BJ (cell line): ENCODE results near the gene CPSF6. TPM values are rescaled to one million over a fixed set of nuclear protein-coding genes. Genes with fewer than 3 reads are reported as not detected.
"Not testable (repeated sequence)": the region's sequence is repeated elsewhere in the genome, so short reads cannot be mapped to it uniquely, and the experiment has no call there.

ENCODE experiments used
- CTCF ChIA-PET: fragments of 350-600 bp; formaldehyde crosslinking; extraction: SDS; loops from one replicate; lab custom pipeline; 2021; ENCODE audit warnings: antibody characterized with exemption, inconsistent platforms; lab: Yijun Ruan, JAX
- POLR2A ChIA-PET: fragments of 300-600 bp; sonication (Branson Sonifier 250); formaldehyde crosslinking; extraction: SDS; loops from one replicate; lab custom pipeline; 2021; ENCODE audit warnings: antibody characterized with exemption; lab: Charles Lee
- DNase-seq: peaks from one replicate; pipeline ENCODE4 v3.0.0-alpha.2; 2011; ENCODE audit warnings: low read depth
- H3K27me3 ChIP-seq: 2 replicates; pipeline ENCODE4 v1.6.0; 2011; ENCODE audit warnings: low read length; ENCODE audit not compliant: control insufficient read depth, insufficient read depth
- H3K36me3 ChIP-seq: 2 replicates; pipeline ENCODE4 v1.5.1; 2011; ENCODE audit warnings: low read length; ENCODE audit not compliant: control insufficient read depth, insufficient read depth
- H3K4me3 ChIP-seq: 2 replicates; pipeline ENCODE4 v1.5.1; 2011; ENCODE audit warnings: low read depth, mild to moderate bottlenecking, control low read depth, low read length
- CTCF ChIP-seq: IDR thresholded peaks from 2 replicates; pipeline ENCODE4 v1.5.1; 2011; ENCODE audit warnings: low read depth, mild to moderate bottlenecking, control low read depth, inconsistent platforms, low read length, moderate library complexity; ENCODE audit not compliant: insufficient read depth
- polyA plus RNA-seq: library from polyadenylated mRNA; depleted of rRNA; stranded (reverse); fragments of >200 nt; gene quantifications from 2 replicates; pipeline ENCODE4 v1.2.3, GENCODE V29; 2011

The CPSF6 gene
- polyA plus RNA-seq, 1 experiment, result 33.7 TPM

GRCh38 chr12:69262264-69262974 is 23.1 kb downstream of the CPSF6 start:
- peaks cover 15% of the 10 kb centered on the region for H3K36me3 ChIP-seq
- ChIA-PET CTCF (no interaction called here), POLR2A (no interaction called here)
- TF ChIP-seq CTCF, result no peak
- no peak overlapping the region for H3K4me3 ChIP-seq
- DNase-seq, result no peak
- H3K27me3 ChIP-seq, result no peaks in the 10 kb centered on the region

GRCh38 chr12:69265205-69265604 is 25.8 kb downstream of the CPSF6 start:
- Histone ChIP-seq H3K27me3 (no peaks in the 10 kb centered on the region), H3K36me3 (peaks cover 4% of the 10 kb centered on the region), H3K4me3 (no peak overlapping the region)
- TF ChIP-seq CTCF, result no peak
- DNase-seq, result no peak
- CTCF ChIA-PET, result no interaction called here
- POLR2A ChIA-PET, result no interaction called here

- DNase-seq, H3K4me3 ChIP-seq, CTCF ChIA-PET, H3K27me3 ChIP-seq, H3K36me3 ChIP-seq: not testable (repeated sequence)
- POLR2A ChIA-PET, result interaction anchor here (0.6 kb wide), 1 partner anchor 12 kb away, joined by 3 read pairs; no protein-coding TSS in a partner anchor
Measured at GRCh38 chr12:69265633-69266032, 26.3 kb downstream of the CPSF6 start.

- no peak for TF ChIP-seq CTCF
- ChIA-PET POLR2A (interaction anchor here (0.6 kb wide), 1 partner anchor 11 kb away, joined by 3 read pairs; no protein-coding TSS in a partner anchor), CTCF (no interaction called here)
- no peak for DNase-seq
- Histone ChIP-seq H3K36me3 (peaks cover 2% of the 10 kb centered on the region), H3K27me3 (no peaks in the 10 kb centered on the region), H3K4me3 (no peak overlapping the region)
Measured at GRCh38 chr12:69266036-69266635, 26.8 kb downstream of the CPSF6 start.

- POLR2A ChIA-PET, result no interaction called here
- CTCF ChIA-PET, result interaction anchor here (1.4 kb wide), 1 partner anchor 9 kb away, joined by 4 read pairs; no protein-coding TSS in a partner anchor
Measured at GRCh38 chr12:69269736-69270135, 30.4 kb downstream of the CPSF6 start.

More at GRCh38 chr12:69269736-69270135, 30.4 kb downstream of the CPSF6 start:
- H3K36me3 ChIP-seq, result no peaks in the 10 kb centered on the region
- TF ChIP-seq CTCF, result no peak
- no peak overlapping the region for H3K4me3 ChIP-seq
- H3K27me3 ChIP-seq, result no peaks in the 10 kb centered on the region
- no peak for DNase-seq
